A549 treated with GW870086 at 1 μM for 4 hours (cell line): ENCODE measurements around the gene SALL1. TPM values are rescaled to one million over a fixed set of nuclear protein-coding genes. Genes with fewer than 3 reads are reported as not detected.

Experiments
- total RNA-seq: library from RNA; stranded (reverse); fragments of 200-300 nt; extraction: Qiagen RNA extraction; gene quantifications from 5 replicates; pipeline ENCODE4 v1.2.3, GENCODE V29; 2022; ENCODE audit warnings: low read depth

The SALL1 gene
- 0.09 to 0.40 TPM (median 0.22 TPM) in 5 replicates for total RNA-seq

GRCh38 chr16:51150888-51151320 is at the start of gene SALL1:
Gene SALL1, minus strand, starts transcription at chr16:51151270. Its CDS starts 29 bp downstream, at chr16:51151241.

